ENCODE results near the gene ARCN1.
A peak's percentile ranks its signal among the peaks of the same experiment; 100 is the strongest.

Gene ARCN1

GRCh38 chr11:118572061-118572980 is at the start of gene ARCN1:
Gene ARCN1 (plus strand): TSS chr11:118572409. CDS start chr11:118572548, 139 bp downstream.
- no peak for DNase-seq

- DNase-seq: no peak
These were observed 49.6 kb upstream of the ARCN1 start for GRCh38 chr11:118522571-118523072.

GRCh38 chr11:118524356-118524755 is 47.9 kb upstream of the ARCN1 start:
- no peak for DNase-seq

- DNase-seq: no peak
These were observed 47.3 kb upstream of the ARCN1 start for GRCh38 chr11:118524757-118525470.

GRCh38 chr11:118526688-118527087 is 45.5 kb upstream of the ARCN1 start:
- no peak for DNase-seq

GRCh38 chr11:118527109-118527508 is 45.1 kb upstream of the ARCN1 start, which contains the start of gene TTC36:
Gene TTC36 (plus strand): TSS chr11:118527474. CDS start chr11:118527495, 21 bp downstream.
- no peak for DNase-seq

GRCh38 chr11:118528511-118528910 is 43.7 kb upstream of the ARCN1 start:
- DNase-seq: no peak

- DNase-seq: no peak
These were observed 42.5 kb upstream of the ARCN1 start for GRCh38 chr11:118529584-118530175.

GRCh38 chr11:118530180-118530682 is 42.0 kb upstream of the ARCN1 start:
- DNase-seq: no peak

GRCh38 chr11:118530683-118531596 is 41.3 kb upstream of the ARCN1 start, which contains the start of gene TMEM25:
Gene TMEM25 (plus strand): TSS chr11:118531192. CDS start chr11:118531802, 610 bp downstream.
- DNase-seq: peak; percentile 26

- no peak for DNase-seq
These were observed 40.6 kb upstream of the ARCN1 start for GRCh38 chr11:118531597-118532084.

- DNase-seq: no peak
These were observed 40.1 kb upstream of the ARCN1 start for GRCh38 chr11:118532091-118532490.

GRCh38 chr11:118532852-118533768 is 39.1 kb upstream of the ARCN1 start:
- DNase-seq: no peak

- DNase-seq: no peak
These were observed 38.2 kb upstream of the ARCN1 start for GRCh38 chr11:118533769-118534729.

- DNase-seq: no peak
These were observed 36.9 kb upstream of the ARCN1 start for GRCh38 chr11:118535261-118535660.

- no peak for DNase-seq
These were observed 35.5 kb upstream of the ARCN1 start for GRCh38 chr11:118536726-118537125.

GRCh38 chr11:118537409-118537980 is 34.7 kb upstream of the ARCN1 start:
- DNase-seq: no peak

GRCh38 chr11:118544010-118544646 is 28.1 kb upstream of the ARCN1 start:
- DNase-seq: no peak
